ENCODE results near the gene CLTA. TPM values are rescaled to one million over a fixed set of nuclear protein-coding genes. Genes with fewer than 3 reads are reported as not detected.

CLTA gene
- total RNA-seq, 4 donors from 2014 or later = 163 to 308 (median 217) TPM

DNA sequence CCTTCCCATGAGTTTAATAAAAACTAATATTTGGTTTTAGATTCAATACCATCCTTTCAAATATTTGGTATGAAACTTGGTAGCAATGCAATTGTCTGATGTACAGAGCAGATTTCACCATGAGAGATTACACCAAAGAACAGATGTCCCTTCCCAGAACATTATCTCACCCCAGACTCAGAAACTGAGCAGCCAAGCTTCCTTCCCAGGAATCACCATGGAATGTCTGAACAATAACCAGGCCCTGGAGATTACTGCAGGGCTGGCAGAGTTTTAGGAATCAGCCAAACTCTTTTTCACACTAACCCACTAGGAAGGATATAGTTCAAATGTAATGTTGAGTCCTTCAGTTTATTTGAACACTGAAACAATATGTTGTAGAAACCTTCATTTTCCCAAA lies 23.9 kb downstream of the CLTA start:
- no peak for DNase-seq
- in situ Hi-C loops (cut with MboI; ENCODE audit: low pct_ligation_motif_present in 1 of 4, low pct_unique_long_range_greater_than_20kb in 1 of 4, low sequenced_read_pairs in 3 of 4) = loop anchor here in 1 of 4 donors (25.0 kb wide), 1 partner anchor 123 kb away; no protein-coding TSS in a partner anchor
- H3K4me1 ChIP-seq = peaks cover 0 to 9% (median 0%) of the 10 kb centered on the region in 4 donors
- H3K4me3 ChIP-seq = no peak overlapping the region
- intact Hi-C loops (cut with DNase I; ENCODE audit: low total_unique reads) = no loop called here
- H3K36me3 ChIP-seq = peaks cover 0 to 51% (median 13%) of the 10 kb centered on the region in 4 donors
- H3K9me3 ChIP-seq = no peaks in the 10 kb centered on the region
- peak overlapping the region in 3 of 4 donors; percentile 2 to 16 (median 7) for H3K27ac ChIP-seq
- TF ChIP-seq, protein P1, sequence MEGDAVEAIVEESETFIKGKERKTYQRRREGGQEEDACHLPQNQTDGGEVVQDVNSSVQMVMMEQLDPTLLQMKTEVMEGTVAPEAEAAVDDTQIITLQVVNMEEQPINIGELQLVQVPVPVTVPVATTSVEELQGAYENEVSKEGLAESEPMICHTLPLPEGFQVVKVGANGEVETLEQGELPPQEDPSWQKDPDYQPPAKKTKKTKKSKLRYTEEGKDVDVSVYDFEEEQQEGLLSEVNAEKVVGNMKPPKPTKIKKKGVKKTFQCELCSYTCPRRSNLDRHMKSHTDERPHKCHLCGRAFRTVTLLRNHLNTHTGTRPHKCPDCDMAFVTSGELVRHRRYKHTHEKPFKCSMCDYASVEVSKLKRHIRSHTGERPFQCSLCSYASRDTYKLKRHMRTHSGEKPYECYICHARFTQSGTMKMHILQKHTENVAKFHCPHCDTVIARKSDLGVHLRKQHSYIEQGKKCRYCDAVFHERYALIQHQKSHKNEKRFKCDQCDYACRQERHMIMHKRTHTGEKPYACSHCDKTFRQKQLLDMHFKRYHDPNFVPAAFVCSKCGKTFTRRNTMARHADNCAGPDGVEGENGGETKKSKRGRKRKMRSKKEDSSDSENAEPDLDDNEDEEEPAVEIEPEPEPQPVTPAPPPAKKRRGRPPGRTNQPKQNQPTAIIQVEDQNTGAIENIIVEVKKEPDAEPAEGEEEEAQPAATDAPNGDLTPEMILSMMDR (IDR thresholded peaks at IDR 0.05) = no peak
- no peak for TF ChIP-seq EP300 (IDR thresholded peaks at IDR 0.05; ENCODE audit: low read depth)
- TF ChIP-seq POLR2AphosphoS5 (IDR thresholded peaks at IDR 0.05) = peak in 1 of 3 donors; percentile 11
- TF ChIP-seq POLR2A (IDR thresholded peaks at IDR 0.05) = no peak
- H3K27me3 ChIP-seq = no peaks in the 10 kb centered on the region

DNA sequence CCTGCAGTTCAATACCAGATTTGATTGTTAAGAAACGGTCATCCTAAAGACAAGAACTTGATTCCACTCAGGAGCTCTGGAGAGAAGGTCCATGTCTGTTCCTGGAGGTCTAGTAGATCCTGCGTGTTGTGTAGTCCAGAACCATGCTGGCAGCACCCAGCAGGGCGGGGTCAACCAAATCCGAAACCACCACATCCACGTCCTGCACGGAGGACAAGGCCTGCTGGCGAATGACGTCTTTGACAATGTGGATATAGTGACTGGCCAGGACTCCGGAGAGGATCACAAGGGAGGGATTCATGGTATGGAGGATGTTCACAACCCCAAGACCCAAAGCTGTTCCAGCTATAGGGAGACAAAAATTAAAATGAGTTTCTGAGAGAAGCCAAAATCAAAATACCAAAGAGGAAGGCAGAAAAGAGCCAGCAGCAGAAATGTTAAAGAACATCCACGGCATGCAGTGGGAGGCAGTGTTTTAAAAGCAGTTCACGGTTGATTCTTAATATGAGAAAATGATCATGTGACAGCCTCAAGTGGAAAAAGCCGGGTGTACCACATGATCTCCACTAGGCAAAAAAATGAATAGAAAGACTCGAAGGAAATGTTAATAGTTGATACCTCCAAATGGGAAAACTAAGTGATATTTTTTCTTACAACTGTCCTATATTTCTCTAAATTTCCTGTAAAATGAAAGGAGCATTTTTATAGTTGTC lies 26.7 kb downstream of the CLTA start:
- intact Hi-C loops (cut with DNase I; ENCODE audit: low total_unique reads) = loop anchor here (1.0 kb wide), 1 partner anchor 18 kb away; no protein-coding TSS in a partner anchor
- in situ Hi-C loops (cut with MboI; ENCODE audit: low pct_ligation_motif_present in 1 of 4, low pct_unique_long_range_greater_than_20kb in 1 of 4, low sequenced_read_pairs in 3 of 4) = loop anchor here in 1 of 4 donors (25.0 kb wide), 1 partner anchor 120 kb away; no protein-coding TSS in a partner anchor
- WGBS, 2 donors (ENCODE audit: low coverage in 1 of 2) = 60 to 77% methylated on average over 5 to 13 of the region's 13 CpGs
- no peaks in the 10 kb centered on the region for H3K9me3 ChIP-seq
- H3K4me3 ChIP-seq = no peak overlapping the region
- no peaks in the 10 kb centered on the region for H3K27me3 ChIP-seq
- DNase-seq = no peak
- H3K27ac ChIP-seq = no peak overlapping the region
- peaks cover 0 to 9% (median 0%) of the 10 kb centered on the region in 4 donors for H3K4me1 ChIP-seq
- TF ChIP-seq POLR2A (IDR thresholded peaks at IDR 0.05) (no peak), POLR2AphosphoS5 (IDR thresholded peaks at IDR 0.05) (no peak), EP300 (IDR thresholded peaks at IDR 0.05; ENCODE audit: low read depth) (no peak)
- TF ChIP-seq, protein P1 (IDR thresholded peaks at IDR 0.05) = no peak
- H3K36me3 ChIP-seq = peaks cover 0 to 72% (median 27%) of the 10 kb centered on the region in 4 donors

DNA sequence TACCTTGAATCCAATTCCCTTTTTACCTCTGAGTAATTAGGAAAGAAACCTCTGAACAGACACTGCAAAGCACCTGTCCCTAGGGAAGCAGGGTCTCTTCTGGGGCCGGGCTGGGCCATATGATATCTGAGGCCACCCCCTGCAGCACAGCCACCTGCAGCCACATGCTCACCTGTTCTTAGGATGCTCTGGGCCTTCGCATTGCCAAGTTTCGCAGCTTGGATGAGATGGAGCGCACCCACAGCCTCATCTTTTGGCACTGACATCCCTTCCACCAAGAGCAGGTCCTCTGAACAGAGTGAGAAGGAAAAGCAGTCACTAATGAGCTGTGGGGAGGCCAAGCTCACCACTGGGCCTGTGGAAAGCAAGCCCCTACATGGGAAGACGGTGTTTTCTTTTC lies 27.3 kb downstream of the CLTA start:
- TF ChIP-seq, protein P1 (IDR thresholded peaks at IDR 0.05) = no peak
- TF ChIP-seq POLR2A (IDR thresholded peaks at IDR 0.05) = no peak
- TF ChIP-seq EP300 (IDR thresholded peaks at IDR 0.05; ENCODE audit: low read depth) = no peak
- TF ChIP-seq POLR2AphosphoS5 (IDR thresholded peaks at IDR 0.05) = no peak
- H3K9me3 ChIP-seq = no peaks in the 10 kb centered on the region
- no peaks in the 10 kb centered on the region for H3K27me3 ChIP-seq
- in situ Hi-C loops (cut with MboI; ENCODE audit: low pct_ligation_motif_present in 1 of 4, low pct_unique_long_range_greater_than_20kb in 1 of 4, low sequenced_read_pairs in 3 of 4) = loop anchor here in 1 of 4 donors (25.0 kb wide), 1 partner anchor 119 kb away; no protein-coding TSS in a partner anchor
- DNase-seq = no peak
- WGBS, 2 donors (ENCODE audit: low coverage in 1 of 2) = 93 to 100% methylated on average over 3 to 5 of the region's 5 CpGs
- peaks cover 0 to 9% (median 0%) of the 10 kb centered on the region in 4 donors for H3K4me1 ChIP-seq
- H3K27ac ChIP-seq = no peak overlapping the region
- H3K4me3 ChIP-seq = no peak overlapping the region
- H3K36me3 ChIP-seq = peaks cover 3 to 72% (median 30%) of the 10 kb centered on the region in 4 donors
- intact Hi-C loops (cut with DNase I; ENCODE audit: low total_unique reads) = no loop called here

DNA sequence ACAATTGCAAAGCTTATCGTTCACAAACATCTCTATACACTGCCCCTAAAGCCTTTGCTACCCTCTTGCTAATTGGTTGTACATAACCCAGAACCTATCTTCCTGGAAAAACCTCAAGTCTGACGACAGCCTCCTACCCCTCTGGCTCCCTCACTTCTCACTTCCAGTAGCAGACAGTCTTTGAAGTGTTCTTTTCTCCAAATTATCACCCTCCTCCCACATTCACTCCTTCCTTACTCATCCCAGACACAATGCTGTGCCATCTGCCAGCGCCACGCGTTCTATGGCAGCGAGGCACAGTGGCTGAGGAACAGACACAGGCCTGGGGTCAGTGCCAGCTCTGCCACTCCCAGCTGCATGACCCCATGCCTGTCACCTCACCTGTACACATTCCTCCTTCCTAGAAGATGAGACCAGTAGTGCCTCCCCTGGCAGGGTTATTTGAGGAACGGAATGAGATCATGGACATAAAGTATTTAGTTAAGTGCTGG lies 27.7 kb downstream of the CLTA start:
- no peaks in the 10 kb centered on the region for H3K27me3 ChIP-seq
- H3K27ac ChIP-seq = no peak overlapping the region
- no peaks in the 10 kb centered on the region for H3K9me3 ChIP-seq
- H3K4me1 ChIP-seq = peaks cover 0 to 9% (median 0%) of the 10 kb centered on the region in 4 donors
- no peak overlapping the region for H3K4me3 ChIP-seq
- WGBS, 2 donors (ENCODE audit: low coverage in 1 of 2) = 81 to 84% methylated on average over 4 to 7 of the region's 7 CpGs
- no peak for DNase-seq
- in situ Hi-C loops (cut with MboI; ENCODE audit: low pct_ligation_motif_present in 1 of 4, low pct_unique_long_range_greater_than_20kb in 1 of 4, low sequenced_read_pairs in 3 of 4) (loop anchor here in 1 of 4 donors (25.0 kb wide), 1 partner anchor 119 kb away; no protein-coding TSS in a partner anchor), intact Hi-C loops (cut with DNase I; ENCODE audit: low total_unique reads) (no loop called here)
- H3K36me3 ChIP-seq = peaks cover 3 to 75% (median 32%) of the 10 kb centered on the region in 4 donors
- TF ChIP-seq POLR2AphosphoS5 (IDR thresholded peaks at IDR 0.05) = no peak
- TF ChIP-seq POLR2A (IDR thresholded peaks at IDR 0.05) = no peak
- TF ChIP-seq, protein P1 (IDR thresholded peaks at IDR 0.05) = no peak
- TF ChIP-seq EP300 (IDR thresholded peaks at IDR 0.05; ENCODE audit: low read depth) = no peak

Measured in transverse colon (tissue), 4 donors.